Measurements from ENCODE around the gene INPP5D.

DNA sequence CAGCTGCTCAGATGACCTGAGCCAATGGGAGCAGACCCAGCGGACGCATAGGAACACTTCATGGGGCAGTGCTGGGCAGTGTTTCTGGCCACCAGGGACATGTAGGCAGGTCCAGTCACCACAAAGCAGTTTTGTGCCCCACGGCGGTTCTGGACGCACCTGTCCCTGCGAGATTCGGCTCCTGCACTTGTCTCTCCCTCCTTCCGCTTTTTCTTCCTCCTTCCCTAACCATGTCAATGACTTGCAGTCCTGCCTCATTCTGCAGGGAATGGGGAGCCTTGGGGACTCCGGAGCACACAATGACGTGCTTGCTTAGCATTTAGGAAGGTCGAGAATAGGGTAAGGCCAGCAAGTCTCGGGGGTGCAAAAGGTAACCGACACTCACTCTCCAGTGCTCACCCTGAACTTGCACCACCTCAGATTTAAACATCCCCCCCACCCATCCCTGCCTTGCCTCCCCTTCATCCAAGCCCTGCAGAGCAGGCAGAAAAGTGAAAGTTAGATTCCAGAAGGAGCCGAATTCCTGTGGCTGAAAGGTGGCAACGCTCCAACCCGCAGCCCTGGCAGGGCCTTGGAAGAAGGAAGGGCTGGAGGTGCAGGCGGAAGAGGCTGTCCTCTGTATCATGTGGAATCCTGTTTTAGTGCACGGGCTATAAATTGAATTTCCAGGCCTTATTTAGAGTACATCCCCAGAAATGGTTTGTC lies 150.9 kb downstream of the INPP5D start:
- TF ChIP-seq, protein P1, sequence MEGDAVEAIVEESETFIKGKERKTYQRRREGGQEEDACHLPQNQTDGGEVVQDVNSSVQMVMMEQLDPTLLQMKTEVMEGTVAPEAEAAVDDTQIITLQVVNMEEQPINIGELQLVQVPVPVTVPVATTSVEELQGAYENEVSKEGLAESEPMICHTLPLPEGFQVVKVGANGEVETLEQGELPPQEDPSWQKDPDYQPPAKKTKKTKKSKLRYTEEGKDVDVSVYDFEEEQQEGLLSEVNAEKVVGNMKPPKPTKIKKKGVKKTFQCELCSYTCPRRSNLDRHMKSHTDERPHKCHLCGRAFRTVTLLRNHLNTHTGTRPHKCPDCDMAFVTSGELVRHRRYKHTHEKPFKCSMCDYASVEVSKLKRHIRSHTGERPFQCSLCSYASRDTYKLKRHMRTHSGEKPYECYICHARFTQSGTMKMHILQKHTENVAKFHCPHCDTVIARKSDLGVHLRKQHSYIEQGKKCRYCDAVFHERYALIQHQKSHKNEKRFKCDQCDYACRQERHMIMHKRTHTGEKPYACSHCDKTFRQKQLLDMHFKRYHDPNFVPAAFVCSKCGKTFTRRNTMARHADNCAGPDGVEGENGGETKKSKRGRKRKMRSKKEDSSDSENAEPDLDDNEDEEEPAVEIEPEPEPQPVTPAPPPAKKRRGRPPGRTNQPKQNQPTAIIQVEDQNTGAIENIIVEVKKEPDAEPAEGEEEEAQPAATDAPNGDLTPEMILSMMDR (IDR thresholded peaks at IDR 0.05; ENCODE audit: low read depth, low read length, poor library complexity, severe bottlenecking): no peak
- no peak for TF ChIP-seq EZH2phosphoT487 (IDR thresholded peaks at IDR 0.05; ENCODE audit: borderline replicate concordance, low read length)

Measured in DOHH2 (cell line).